Keratinocyte (primary cell): Measurements from ENCODE around the gene CTNND2. TPM values are rescaled to one million over a fixed set of nuclear protein-coding genes. Genes with fewer than 3 reads are reported as not detected.

Source experiments
- DNase-seq: peaks from one replicate; pipeline ENCODE4 v3.0.0-alpha.2; 2011; ENCODE audit warnings: low read depth, missing footprints, low spot score
- FAIRE-seq: peaks from 2 replicates; lab custom pipeline; 2011; peaks lifted over from hg19 to GRCh38; lab: Jason Lieb, UNC
- H2AFZ ChIP-seq: 2 replicates; pipeline ENCODE4 v1.6.0; 2012; ENCODE audit warnings: low read length, control low read depth, inconsistent platforms; ENCODE audit not compliant: control insufficient read depth
- H3K27ac ChIP-seq: 2 replicates; pipeline ENCODE4 v1.5.1; 2011; ENCODE audit warnings: low read length; ENCODE audit not compliant: control insufficient read depth, insufficient read depth
- H3K27me3 ChIP-seq: 3 replicates; pipeline ENCODE4 v1.6.0; 2011; ENCODE audit warnings: low read length; ENCODE audit not compliant: control insufficient read depth, insufficient read depth; ENCODE audit errors: extremely low read depth
- H3K36me3 ChIP-seq, 2 experiments: 2 replicates in 1 of 2; 3 replicates in 1 of 2; pipeline ENCODE4 v1.5.1; 2011; ENCODE audit warnings: low read length in 2 of 2, mild to moderate bottlenecking in 1 of 2; ENCODE audit not compliant: control insufficient read depth in 2 of 2, insufficient read depth in 2 of 2; ENCODE audit errors: extremely low read depth in 1 of 2
- H3K4me1 ChIP-seq: 3 replicates; pipeline ENCODE4 v1.5.1; 2011; ENCODE audit warnings: low read length; ENCODE audit not compliant: control insufficient read depth, insufficient read depth; ENCODE audit errors: extremely low read depth
- H3K4me2 ChIP-seq: 3 replicates; pipeline ENCODE4 v1.6.0; 2011; ENCODE audit warnings: low read depth, low read length; ENCODE audit not compliant: control insufficient read depth, insufficient read depth; ENCODE audit errors: extremely low read depth
- H3K4me3 ChIP-seq, 3 experiments: fragments of 200-600 bp in 1 of 3; sonication (generic) in 1 of 3; 2 replicates in 2 of 3; 3 replicates in 1 of 3; pipeline ENCODE4 v1.5.1; 2011 to 2016; ENCODE audit warnings: low read length in 3 of 3, mild to moderate bottlenecking in 3 of 3, control low read depth in 2 of 3, inconsistent platforms in 1 of 3, low read depth in 1 of 3, mixed read lengths in 1 of 3, mixed run types in 1 of 3, moderate library complexity in 1 of 3; ENCODE audit not compliant: control insufficient read depth in 2 of 3, insufficient read depth in 2 of 3; ENCODE audit errors: extremely low read depth in 1 of 3
- H3K79me2 ChIP-seq: 2 replicates; pipeline ENCODE4 v1.6.0; 2012; ENCODE audit warnings: low read length; ENCODE audit not compliant: control insufficient read depth, insufficient read depth
- H3K9ac ChIP-seq: 3 replicates; pipeline ENCODE4 v1.6.0; 2011; ENCODE audit warnings: low read length; ENCODE audit not compliant: control insufficient read depth, insufficient read depth; ENCODE audit errors: extremely low read depth
- H3K9me1 ChIP-seq: 3 replicates; pipeline ENCODE4 v1.6.0; 2011; ENCODE audit warnings: low read length; ENCODE audit not compliant: control insufficient read depth, insufficient read depth; ENCODE audit errors: extremely low read depth
- H3K9me3 ChIP-seq: 2 replicates; pipeline ENCODE4 v1.5.1; 2012; ENCODE audit warnings: low read depth, low read length; ENCODE audit not compliant: control insufficient read depth
- H4K20me1 ChIP-seq: 3 replicates; pipeline ENCODE4 v1.6.0; 2011; ENCODE audit warnings: low read length; ENCODE audit not compliant: control insufficient read depth, insufficient read depth; ENCODE audit errors: extremely low read depth
- EZH2 ChIP-seq: IDR thresholded peaks from one replicate; pipeline ENCODE4 v1.6.1; 2012; ENCODE audit warnings: inconsistent platforms, mild to moderate bottlenecking, low read length, moderate library complexity
- dilution Hi-C: fragments of 300-500 bp; cut with MboI; formaldehyde crosslinking; loops from one replicate; pipeline ENCODE4 v1.7.0; 2020; ENCODE audit warnings: low sequenced_read_pairs; ENCODE audit not compliant: extremely low pct_ligation_motif_present
- polyA plus RNA-seq, 5 experiments: library from polyadenylated mRNA; depleted of rRNA in 3 of 5; stranded (reverse) in 3 of 5; stranded (forward) in 1 of 5; unstranded in 1 of 5; fragments of >200 nt; gene quantifications; 1 replicate in 1 of 5; 2 replicates in 3 of 5; 3 replicates in 1 of 5; pipeline versions ENCODE4 v1.2.1 to v1.2.3, GENCODE V29; 2011 to 2012; ENCODE audit warnings: missing spikeins in 2 of 5, low read depth in 1 of 5, low replicate concordance in 1 of 5
- TF ChIP-seq, protein P1 (sequence below), 3 experiments: IDR thresholded peaks in 1 of 3; conservative IDR thresholded peaks in 1 of 3; optimal IDR thresholded peaks in 1 of 3; 2 replicates in 2 of 3; 3 replicates in 1 of 3; pipeline versions ENCODE3 to v1.5.1; 2011; ENCODE audit warnings: low read length in 3 of 3, mild to moderate bottlenecking in 3 of 3, moderate library complexity in 2 of 3, control low read depth in 1 of 3, inconsistent platforms in 1 of 3; ENCODE audit not compliant: insufficient read depth in 2 of 3; ENCODE audit errors: extremely low read depth in 1 of 3

Gene CTNND2
- polyA plus RNA-seq, 1 donor (not counting 4 experiments of a cell fraction or from before 2014, with no cell fraction given), result not detected

DNA sequence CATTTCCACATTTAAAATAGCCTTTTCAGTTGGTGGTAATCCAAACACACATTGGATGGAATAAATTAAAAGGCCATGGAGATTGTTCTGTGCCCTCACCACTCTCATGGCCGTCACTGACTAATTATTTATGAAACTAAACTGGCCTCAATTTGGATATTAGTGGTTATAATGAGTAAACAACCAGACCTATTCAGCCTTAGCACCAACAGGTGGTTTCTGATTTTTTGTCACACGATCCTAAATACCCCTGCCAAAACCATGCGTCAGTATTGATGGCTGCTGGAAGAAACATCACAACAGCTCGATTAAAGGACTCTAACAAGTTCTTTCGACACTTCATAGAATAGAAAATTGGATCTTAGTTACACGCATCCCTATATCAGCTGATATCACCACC, 867.2 kb downstream of the CTNND2 start:
- FAIRE-seq, result no peak
- no peaks in the 10 kb centered on the region for H3K79me2 ChIP-seq
- TF ChIP-seq, protein P1, sequence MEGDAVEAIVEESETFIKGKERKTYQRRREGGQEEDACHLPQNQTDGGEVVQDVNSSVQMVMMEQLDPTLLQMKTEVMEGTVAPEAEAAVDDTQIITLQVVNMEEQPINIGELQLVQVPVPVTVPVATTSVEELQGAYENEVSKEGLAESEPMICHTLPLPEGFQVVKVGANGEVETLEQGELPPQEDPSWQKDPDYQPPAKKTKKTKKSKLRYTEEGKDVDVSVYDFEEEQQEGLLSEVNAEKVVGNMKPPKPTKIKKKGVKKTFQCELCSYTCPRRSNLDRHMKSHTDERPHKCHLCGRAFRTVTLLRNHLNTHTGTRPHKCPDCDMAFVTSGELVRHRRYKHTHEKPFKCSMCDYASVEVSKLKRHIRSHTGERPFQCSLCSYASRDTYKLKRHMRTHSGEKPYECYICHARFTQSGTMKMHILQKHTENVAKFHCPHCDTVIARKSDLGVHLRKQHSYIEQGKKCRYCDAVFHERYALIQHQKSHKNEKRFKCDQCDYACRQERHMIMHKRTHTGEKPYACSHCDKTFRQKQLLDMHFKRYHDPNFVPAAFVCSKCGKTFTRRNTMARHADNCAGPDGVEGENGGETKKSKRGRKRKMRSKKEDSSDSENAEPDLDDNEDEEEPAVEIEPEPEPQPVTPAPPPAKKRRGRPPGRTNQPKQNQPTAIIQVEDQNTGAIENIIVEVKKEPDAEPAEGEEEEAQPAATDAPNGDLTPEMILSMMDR (optimal IDR thresholded peaks at IDR 0.05 in 1 of 3, IDR thresholded peaks at IDR 0.05 in 1 of 3, conservative IDR thresholded peaks at IDR 0.05 in 1 of 3; ENCODE audit: extremely low read depth in 1 of 3, insufficient read depth in 2 of 3, low read length in 3 of 3), result no peak
- no peak for TF ChIP-seq EZH2
- H3K27ac ChIP-seq, result no peak overlapping the region
- no peak for DNase-seq
- no peak overlapping the region for H3K4me2 ChIP-seq
- H2AFZ ChIP-seq, result no peak overlapping the region
- H3K9ac ChIP-seq, result no peak overlapping the region
- no peaks in the 10 kb centered on the region for H4K20me1 ChIP-seq
- no peak overlapping the region for H3K4me3 ChIP-seq
- no peaks in the 10 kb centered on the region for H3K27me3 ChIP-seq
- no peaks in the 10 kb centered on the region for H3K4me1 ChIP-seq
- H3K36me3 ChIP-seq, result no peaks in the 10 kb centered on the region
- dilution Hi-C loops, result no loop called here
- H3K9me1 ChIP-seq, result no peaks in the 10 kb centered on the region
- H3K9me3 ChIP-seq, result no peaks in the 10 kb centered on the region

DNA sequence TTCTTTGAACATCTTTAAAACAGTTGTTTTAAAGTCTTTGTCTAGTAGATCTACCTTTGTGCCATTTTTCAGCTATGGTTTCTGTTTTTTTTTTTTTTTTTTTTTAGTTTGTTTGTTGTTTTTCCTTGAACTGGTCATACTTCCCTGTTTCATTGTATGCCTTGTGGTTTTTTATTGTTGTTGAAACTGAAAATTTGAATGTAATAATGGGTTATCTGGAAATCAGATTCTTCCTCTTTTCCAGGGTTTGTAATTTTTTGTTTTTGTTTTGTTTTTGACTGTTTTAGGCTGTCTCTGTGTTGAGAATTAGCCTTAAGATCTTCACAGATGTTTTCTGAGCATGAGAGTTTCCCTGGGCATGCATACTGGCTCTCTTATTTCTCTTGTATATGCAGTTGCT, 873.6 kb downstream of the CTNND2 start:
- Histone ChIP-seq H3K27me3 (no peaks in the 10 kb centered on the region), H3K4me1 (no peaks in the 10 kb centered on the region), H4K20me1 (no peaks in the 10 kb centered on the region), H3K79me2 (no peaks in the 10 kb centered on the region), H3K4me3 (no peak overlapping the region), H2AFZ (no peak overlapping the region), H3K4me2 (no peak overlapping the region), H3K36me3 (no peaks in the 10 kb centered on the region), H3K9me1 (no peaks in the 10 kb centered on the region), H3K9me3 (no peaks in the 10 kb centered on the region), H3K27ac (no peak overlapping the region), H3K9ac (no peak overlapping the region)
- TF ChIP-seq, protein P1 (optimal IDR thresholded peaks at IDR 0.05 in 1 of 3, IDR thresholded peaks at IDR 0.05 in 1 of 3, conservative IDR thresholded peaks at IDR 0.05 in 1 of 3; ENCODE audit: extremely low read depth in 1 of 3, insufficient read depth in 2 of 3, low read length in 3 of 3), result no peak
- no peak for TF ChIP-seq EZH2
- DNase-seq, result no peak
- dilution Hi-C loops, result no loop called here
- FAIRE-seq, result no peak
